ENCODE data around the gene SREBF2.

The SREBF2 gene

DNA sequence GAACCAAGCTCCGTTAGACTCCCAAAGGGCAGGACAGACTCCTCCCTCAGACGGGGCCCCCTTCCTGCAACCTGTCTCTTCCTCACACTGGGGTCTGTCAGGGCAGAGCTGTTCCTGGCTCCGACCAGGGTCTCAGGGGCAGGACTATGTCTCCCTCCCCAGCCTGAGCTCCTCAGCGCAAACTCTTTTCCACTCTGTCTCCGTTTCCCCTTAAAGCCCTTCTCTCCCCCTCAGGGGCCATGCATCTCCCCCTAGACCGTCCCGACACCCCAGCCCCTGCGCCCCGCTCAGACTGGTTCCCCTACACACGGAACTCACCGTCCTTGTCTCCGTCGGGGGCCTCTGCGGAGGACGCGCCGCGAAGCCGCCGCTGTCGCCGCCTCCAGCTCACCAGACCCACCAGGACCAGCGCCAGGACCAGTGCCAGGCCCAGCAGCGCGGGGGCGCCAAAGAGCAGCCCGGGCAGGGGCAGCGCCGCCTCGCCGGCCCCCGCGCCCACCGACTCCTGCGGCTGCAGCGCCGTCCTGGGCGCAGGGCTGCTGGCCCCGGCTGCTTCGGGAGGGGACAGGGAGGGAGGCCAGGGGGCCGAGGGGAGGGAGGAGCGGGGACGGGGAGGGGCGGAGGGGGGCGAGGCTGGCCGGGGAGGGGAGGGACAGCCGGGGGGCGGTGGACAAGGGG, 93.0 kb downstream of the SREBF2 start:
- Histone ChIP-seq H3K4me3 (replicated peaks; ENCODE audit: low read depth, low read length) (peak overlapping the region; percentile 68), H3K27me3 (replicated peaks; ENCODE audit: control insufficient read depth, insufficient read depth, low read length) (no peaks in the 10 kb centered on the region), H3K36me3 (ENCODE audit: control insufficient read depth, insufficient read depth, low read length) (peaks cover 6% of the 10 kb centered on the region)
- DNase-seq (ENCODE audit: extremely low read depth, insufficient read length), result peak; percentile 87
- TF ChIP-seq, protein P1, sequence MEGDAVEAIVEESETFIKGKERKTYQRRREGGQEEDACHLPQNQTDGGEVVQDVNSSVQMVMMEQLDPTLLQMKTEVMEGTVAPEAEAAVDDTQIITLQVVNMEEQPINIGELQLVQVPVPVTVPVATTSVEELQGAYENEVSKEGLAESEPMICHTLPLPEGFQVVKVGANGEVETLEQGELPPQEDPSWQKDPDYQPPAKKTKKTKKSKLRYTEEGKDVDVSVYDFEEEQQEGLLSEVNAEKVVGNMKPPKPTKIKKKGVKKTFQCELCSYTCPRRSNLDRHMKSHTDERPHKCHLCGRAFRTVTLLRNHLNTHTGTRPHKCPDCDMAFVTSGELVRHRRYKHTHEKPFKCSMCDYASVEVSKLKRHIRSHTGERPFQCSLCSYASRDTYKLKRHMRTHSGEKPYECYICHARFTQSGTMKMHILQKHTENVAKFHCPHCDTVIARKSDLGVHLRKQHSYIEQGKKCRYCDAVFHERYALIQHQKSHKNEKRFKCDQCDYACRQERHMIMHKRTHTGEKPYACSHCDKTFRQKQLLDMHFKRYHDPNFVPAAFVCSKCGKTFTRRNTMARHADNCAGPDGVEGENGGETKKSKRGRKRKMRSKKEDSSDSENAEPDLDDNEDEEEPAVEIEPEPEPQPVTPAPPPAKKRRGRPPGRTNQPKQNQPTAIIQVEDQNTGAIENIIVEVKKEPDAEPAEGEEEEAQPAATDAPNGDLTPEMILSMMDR (IDR thresholded peaks at IDR 0.05; ENCODE audit: insufficient read depth, low read length, poor library complexity, severe bottlenecking), result peak; percentile 64

DNA sequence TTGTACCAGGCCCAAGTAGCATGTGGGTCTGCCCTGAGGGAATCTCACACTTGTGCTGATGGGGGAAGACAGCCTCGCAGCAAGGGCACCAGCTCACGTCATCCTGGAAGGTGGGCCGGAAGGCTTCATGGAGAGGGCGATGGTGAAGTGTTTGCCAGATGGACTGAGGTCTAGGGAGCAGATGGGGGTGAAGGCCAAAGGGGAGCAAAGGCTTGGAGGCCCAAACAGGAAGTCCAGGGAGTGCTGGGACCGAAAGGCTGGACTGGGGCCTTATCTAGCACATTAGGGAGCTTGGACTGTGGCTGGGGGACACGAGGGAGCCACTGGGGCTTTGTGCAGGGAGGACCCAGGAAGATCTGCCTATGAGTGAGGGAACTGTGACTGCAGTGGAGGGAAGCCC, 94.9 kb downstream of the SREBF2 start:
- Histone ChIP-seq H3K36me3 (ENCODE audit: control insufficient read depth, insufficient read depth, low read length) (peaks cover 6% of the 10 kb centered on the region), H3K27me3 (replicated peaks; ENCODE audit: control insufficient read depth, insufficient read depth, low read length) (no peaks in the 10 kb centered on the region), H3K4me3 (replicated peaks; ENCODE audit: low read depth, low read length) (no peak overlapping the region)
- TF ChIP-seq, protein P1 (IDR thresholded peaks at IDR 0.05; ENCODE audit: insufficient read depth, low read length, poor library complexity, severe bottlenecking), result no peak
- peak; percentile 67 for DNase-seq (ENCODE audit: extremely low read depth, insufficient read length)

DNA sequence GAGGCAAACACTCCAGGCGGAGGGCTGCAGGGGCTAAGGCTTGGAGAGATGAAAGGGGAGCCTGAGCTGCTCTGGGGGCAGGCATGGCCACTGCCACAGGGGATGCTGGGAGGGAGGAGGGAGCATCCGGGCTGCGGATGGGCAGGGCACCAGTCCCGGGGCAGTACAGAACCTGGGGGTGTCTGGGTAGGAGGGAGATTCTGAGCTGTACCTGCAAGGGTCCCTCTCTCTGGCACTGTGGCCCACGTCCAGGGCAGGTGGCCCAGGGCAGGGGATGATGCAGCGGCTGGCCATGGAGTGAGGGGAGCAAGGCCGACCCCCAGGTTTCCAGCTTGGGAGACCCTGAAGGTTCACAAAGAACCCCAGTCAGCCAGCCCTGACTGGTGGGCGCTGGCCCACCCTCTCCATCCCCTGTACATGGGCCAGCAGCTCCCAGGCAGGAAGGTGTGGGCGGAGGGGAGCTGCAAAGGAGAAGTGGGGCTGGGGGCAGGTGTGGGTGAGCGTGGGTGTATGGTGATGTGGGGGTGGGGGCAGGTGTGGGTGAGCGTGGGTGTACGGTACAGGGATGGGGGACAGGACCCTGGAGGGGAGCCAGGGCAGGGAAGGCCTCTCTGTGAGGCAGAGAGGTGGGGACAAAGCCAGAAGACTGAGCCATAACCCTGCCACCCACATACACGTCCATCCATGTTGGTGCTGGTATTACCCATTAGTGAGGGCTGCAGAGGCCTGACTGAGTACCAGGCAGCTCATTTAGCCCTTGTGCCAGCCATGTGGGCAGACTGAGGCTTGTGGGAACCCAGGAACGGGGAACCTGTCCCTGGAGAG, 95.9 kb downstream of the SREBF2 start:
- TF ChIP-seq, protein P1 (IDR thresholded peaks at IDR 0.05; ENCODE audit: insufficient read depth, low read length, poor library complexity, severe bottlenecking), result no peak
- no peak for DNase-seq (ENCODE audit: extremely low read depth, insufficient read length)
- Histone ChIP-seq H3K4me3 (replicated peaks; ENCODE audit: low read depth, low read length) (no peak overlapping the region), H3K27me3 (replicated peaks; ENCODE audit: control insufficient read depth, insufficient read depth, low read length) (no peaks in the 10 kb centered on the region), H3K36me3 (ENCODE audit: control insufficient read depth, insufficient read depth, low read length) (no peaks in the 10 kb centered on the region; the same call in 1 of the 2 replicates)

DNA sequence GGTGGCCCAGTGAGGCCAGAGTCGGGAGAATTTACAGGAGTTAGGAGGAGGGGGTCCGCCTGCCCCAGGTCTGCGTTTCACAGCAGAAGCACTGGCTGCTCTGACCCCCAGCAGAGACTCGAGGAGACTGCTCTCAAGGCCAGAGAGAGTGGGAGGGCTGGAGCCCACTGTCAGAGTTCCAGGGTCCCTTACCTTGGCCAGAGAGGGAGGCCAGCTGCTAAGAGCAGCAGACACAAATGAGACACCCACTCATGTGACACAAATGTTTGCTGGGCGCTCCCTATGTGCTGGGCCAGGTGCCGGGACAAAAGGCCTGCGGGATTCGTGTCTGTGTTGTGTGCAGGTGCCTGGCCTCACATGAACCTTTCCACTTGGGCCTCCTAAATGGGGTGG, 96.5 kb downstream of the SREBF2 start:
- H3K36me3 ChIP-seq (ENCODE audit: control insufficient read depth, insufficient read depth, low read length), result no peaks in the 10 kb centered on the region; the same call in 1 of the 2 replicates
- DNase-seq (ENCODE audit: extremely low read depth, insufficient read length), result no peak
- H3K27me3 ChIP-seq (replicated peaks; ENCODE audit: control insufficient read depth, insufficient read depth, low read length), result no peaks in the 10 kb centered on the region
- TF ChIP-seq, protein P1 (IDR thresholded peaks at IDR 0.05; ENCODE audit: insufficient read depth, low read length, poor library complexity, severe bottlenecking), result no peak
- H3K4me3 ChIP-seq (replicated peaks; ENCODE audit: low read depth, low read length), result no peak overlapping the region

DNA sequence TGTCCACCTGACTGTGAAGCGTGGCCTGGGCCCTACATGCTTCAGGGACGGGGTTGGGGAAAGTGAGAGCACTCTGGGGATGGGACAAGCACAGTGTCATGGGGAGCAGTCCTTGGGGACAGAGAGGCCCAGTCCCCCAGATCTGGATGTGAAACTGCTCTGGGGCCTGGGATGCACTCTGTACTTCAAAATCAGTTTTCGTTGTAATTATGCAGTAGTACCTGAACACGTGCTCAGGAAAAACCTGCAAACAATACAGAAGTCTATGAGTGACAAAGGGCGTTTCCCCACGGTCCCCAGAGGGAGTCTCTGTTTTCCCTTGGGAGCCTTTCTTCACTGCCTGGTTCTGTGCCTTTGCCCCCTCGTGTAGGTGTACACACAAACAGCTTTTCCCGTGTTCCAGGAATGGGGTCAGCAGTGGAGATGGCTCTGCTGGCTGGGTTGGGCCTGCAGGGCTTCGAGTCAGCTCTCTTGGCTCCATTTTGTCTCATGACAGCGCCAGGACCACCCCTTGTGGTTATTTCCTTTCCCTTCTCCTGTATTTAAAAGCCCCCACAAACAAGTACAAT, 98.9 kb downstream of the SREBF2 start:
- Histone ChIP-seq H3K27me3 (replicated peaks; ENCODE audit: control insufficient read depth, insufficient read depth, low read length) (no peaks in the 10 kb centered on the region), H3K36me3 (ENCODE audit: control insufficient read depth, insufficient read depth, low read length) (no peaks in the 10 kb centered on the region), H3K4me3 (replicated peaks; ENCODE audit: low read depth, low read length) (no peak overlapping the region)
- DNase-seq (ENCODE audit: extremely low read depth, insufficient read length), result peak; percentile 76
- TF ChIP-seq, protein P1 (IDR thresholded peaks at IDR 0.05; ENCODE audit: insufficient read depth, low read length, poor library complexity, severe bottlenecking), result no peak

Measured in GM06990 (cell line).